ENCODE data around the gene GMDS.

- no peak for TF ChIP-seq CTCF (IDR thresholded peaks at IDR 0.05; ENCODE audit: borderline replicate concordance, extremely low read depth, low read length, poor library complexity, severe bottlenecking)
- no peak for TF ChIP-seq EZH2 (IDR thresholded peaks at IDR 0.05; ENCODE audit: borderline replicate concordance, low read depth, low read length, severe bottlenecking)
These were observed 670.0 kb downstream of the GMDS start for GRCh38 chr6:1575210-1576041.

Measured in DND-41 (cell line).